ENCODE results near the gene TBC1D9.
"Not testable (repeated sequence)": the region's sequence is repeated elsewhere in the genome, so short reads cannot be mapped to it uniquely, and the experiment has no call there.

Gene TBC1D9

GRCh38 chr4:140748171-140748570 lies 8.0 kb downstream of the TBC1D9 start:
- H3F3A ChIP-seq (ENCODE audit: insufficient read depth) = no peaks in the 10 kb centered on the region
- TF ChIP-seq CTCF (IDR thresholded peaks at IDR 0.05; ENCODE audit: insufficient read depth, low read length, poor library complexity, severe bottlenecking) = no peak
- TF ChIP-seq EZH2phosphoT487 (conservative IDR thresholded peaks at IDR 0.05; ENCODE audit: low read length) = no peak
- no peak overlapping the region for H3K4me3 ChIP-seq (ENCODE audit: insufficient read depth, low read length, poor library complexity, severe bottlenecking)

GRCh38 chr4:140746546-140746945 lies 9.6 kb downstream of the TBC1D9 start:
- H3K27me3 ChIP-seq (ENCODE audit: low read length); H3K9me3 ChIP-seq (ENCODE audit: insufficient read depth, low read length); H3F3A ChIP-seq (ENCODE audit: insufficient read depth); H3K4me2 ChIP-seq (ENCODE audit: low read depth, low read length, poor library complexity, severe bottlenecking); H3K4me3 ChIP-seq (ENCODE audit: insufficient read depth, low read length, poor library complexity, severe bottlenecking); H3K79me2 ChIP-seq (ENCODE audit: insufficient read depth, low read length); H3K9ac ChIP-seq (ENCODE audit: low read length); H4K20me1 ChIP-seq (ENCODE audit: low read depth, low read length); H3K27ac ChIP-seq (ENCODE audit: low read depth, low read length); H3K9me2 ChIP-seq (replicated peaks; ENCODE audit: insufficient read depth, low read length); H3K36me3 ChIP-seq (ENCODE audit: low read length); H2AFZ ChIP-seq (ENCODE audit: low read depth, low read length, severe bottlenecking): not testable (repeated sequence)

More at GRCh38 chr4:140748171-140748570, 8.0 kb downstream of the TBC1D9 start:
- no peaks in the 10 kb centered on the region for H3K9me2 ChIP-seq (replicated peaks; ENCODE audit: insufficient read depth, low read length)
- no peaks in the 10 kb centered on the region for H3K36me3 ChIP-seq (ENCODE audit: low read length)
- H3K79me2 ChIP-seq (ENCODE audit: insufficient read depth, low read length) = no peaks in the 10 kb centered on the region
- no peak overlapping the region for H2AFZ ChIP-seq (ENCODE audit: low read depth, low read length, severe bottlenecking)
- no peak overlapping the region for H3K4me2 ChIP-seq (ENCODE audit: low read depth, low read length, poor library complexity, severe bottlenecking)
- H4K20me1 ChIP-seq (ENCODE audit: low read depth, low read length) = no peaks in the 10 kb centered on the region
- no peaks in the 10 kb centered on the region for H3K27me3 ChIP-seq (ENCODE audit: low read length)
- H3K9me3 ChIP-seq (ENCODE audit: insufficient read depth, low read length) = no peaks in the 10 kb centered on the region
- no peak overlapping the region for H3K27ac ChIP-seq (ENCODE audit: low read depth, low read length)
- no peak overlapping the region for H3K9ac ChIP-seq (ENCODE audit: low read length)

GRCh38 chr4:140744421-140744820 lies 11.8 kb downstream of the TBC1D9 start:
- no peak overlapping the region for H2AFZ ChIP-seq (ENCODE audit: low read depth, low read length, severe bottlenecking)
- H3K4me2 ChIP-seq (ENCODE audit: low read depth, low read length, poor library complexity, severe bottlenecking) = no peak overlapping the region
- H3K79me2 ChIP-seq (ENCODE audit: insufficient read depth, low read length) = no peaks in the 10 kb centered on the region
- no peaks in the 10 kb centered on the region for H4K20me1 ChIP-seq (ENCODE audit: low read depth, low read length)
- TF ChIP-seq EZH2phosphoT487 (conservative IDR thresholded peaks at IDR 0.05; ENCODE audit: low read length) (no peak), CTCF (IDR thresholded peaks at IDR 0.05; ENCODE audit: insufficient read depth, low read length, poor library complexity, severe bottlenecking) (no peak)
- H3K9me3 ChIP-seq (ENCODE audit: insufficient read depth, low read length) = no peaks in the 10 kb centered on the region
- no peak overlapping the region for H3K27ac ChIP-seq (ENCODE audit: low read depth, low read length)
- no peaks in the 10 kb centered on the region for H3K36me3 ChIP-seq (ENCODE audit: low read length)
- H3K27me3 ChIP-seq (ENCODE audit: low read length) = no peaks in the 10 kb centered on the region
- no peak overlapping the region for H3K9ac ChIP-seq (ENCODE audit: low read length)
- H3K9me2 ChIP-seq (replicated peaks; ENCODE audit: insufficient read depth, low read length) = no peaks in the 10 kb centered on the region
- H3K4me3 ChIP-seq (ENCODE audit: insufficient read depth, low read length, poor library complexity, severe bottlenecking) = no peak overlapping the region
- no peaks in the 10 kb centered on the region for H3F3A ChIP-seq (ENCODE audit: insufficient read depth)

- Histone ChIP-seq H3K9ac (ENCODE audit: low read length) (no peak overlapping the region), H4K20me1 (ENCODE audit: low read depth, low read length) (no peaks in the 10 kb centered on the region), H3K4me3 (ENCODE audit: insufficient read depth, low read length, poor library complexity, severe bottlenecking) (no peak overlapping the region), H3K27ac (ENCODE audit: low read depth, low read length) (no peak overlapping the region), H3K36me3 (ENCODE audit: low read length) (no peaks in the 10 kb centered on the region), H3F3A (ENCODE audit: insufficient read depth) (no peaks in the 10 kb centered on the region), H3K4me2 (ENCODE audit: low read depth, low read length, poor library complexity, severe bottlenecking) (peak overlapping the region; percentile 24), H3K9me3 (ENCODE audit: insufficient read depth, low read length) (no peaks in the 10 kb centered on the region), H3K27me3 (ENCODE audit: low read length) (no peaks in the 10 kb centered on the region), H3K79me2 (ENCODE audit: insufficient read depth, low read length) (no peaks in the 10 kb centered on the region), H2AFZ (ENCODE audit: low read depth, low read length, severe bottlenecking) (no peak overlapping the region), H3K9me2 (replicated peaks; ENCODE audit: insufficient read depth, low read length) (no peaks in the 10 kb centered on the region)
- TF ChIP-seq CTCF (IDR thresholded peaks at IDR 0.05; ENCODE audit: insufficient read depth, low read length, poor library complexity, severe bottlenecking) (no peak), EZH2phosphoT487 (conservative IDR thresholded peaks at IDR 0.05; ENCODE audit: low read length) (no peak)
These were observed 12.8 kb downstream of the TBC1D9 start for GRCh38 chr4:140743194-140743931.

Measured in SU-DHL-6 (cell line).